GM21390 (cell line): Measurements from ENCODE around the gene GAPDH.
"Not testable (repeated sequence)": the region's sequence is repeated elsewhere in the genome, so short reads cannot be mapped to it uniquely, and the experiment has no call there.

Source experiments
- ATAC-seq: cut with Tn5 transposase; IDR thresholded peaks from one replicate; pipeline ENCODE4 v1.9.1; 2021; ENCODE audit not compliant: unreplicated experiment

The GAPDH gene

GRCh38 chr12:6558014-6558760 is 23.9 kb downstream of the GAPDH start:
- not testable (repeated sequence) for ATAC-seq

GRCh38 chr12:6559500-6559899 is 25.2 kb downstream of the GAPDH start:
- no peak for ATAC-seq

- ATAC-seq = no peak
These were observed 26.3 kb downstream of the GAPDH start for GRCh38 chr12:6560501-6561205.

GRCh38 chr12:6562881-6563280 is 28.6 kb downstream of the GAPDH start:
- ATAC-seq = no peak

GRCh38 chr12:6563448-6564050 is 29.2 kb downstream of the GAPDH start:
- no peak for ATAC-seq

- ATAC-seq = no peak
These were observed 32.9 kb downstream of the GAPDH start for GRCh38 chr12:6567112-6567670.

GRCh38 chr12:6569312-6569711 is 35.0 kb downstream of the GAPDH start:
- ATAC-seq = no peak

- ATAC-seq = no peak
These were observed 35.5 kb downstream of the GAPDH start for GRCh38 chr12:6569786-6570185.

GRCh38 chr12:6570264-6570887 is 36.1 kb downstream of the GAPDH start:
- no peak for ATAC-seq

GRCh38 chr12:6573001-6573400 is 38.7 kb downstream of the GAPDH start:
- ATAC-seq = no peak

- ATAC-seq = no peak
These were observed 40.4 kb downstream of the GAPDH start for GRCh38 chr12:6574576-6575295.

GRCh38 chr12:6575648-6576047 is 41.3 kb downstream of the GAPDH start:
- ATAC-seq = no peak

GRCh38 chr12:6582196-6582595 is 47.9 kb downstream of the GAPDH start:
- no peak for ATAC-seq

GRCh38 chr12:6582959-6583358 is 48.6 kb downstream of the GAPDH start:
- ATAC-seq = no peak

GRCh38 chr12:6584293-6584692 is 50.0 kb downstream of the GAPDH start:
- ATAC-seq = no peak

- ATAC-seq = not testable (repeated sequence)
These were observed 52.3 kb downstream of the GAPDH start for GRCh38 chr12:6586569-6586968.
